Measurements from ENCODE around the gene SMIM35. TPM values are rescaled to one million over a fixed set of nuclear protein-coding genes. Genes with fewer than 3 reads are reported as not detected.
"Not testable (repeated sequence)": the region's sequence is repeated elsewhere in the genome, so short reads cannot be mapped to it uniquely, and the experiment has no call there.

Gene SMIM35
- polyA plus RNA-seq, 3 donors, result 0.01 TPM; not detected in 2

DNA sequence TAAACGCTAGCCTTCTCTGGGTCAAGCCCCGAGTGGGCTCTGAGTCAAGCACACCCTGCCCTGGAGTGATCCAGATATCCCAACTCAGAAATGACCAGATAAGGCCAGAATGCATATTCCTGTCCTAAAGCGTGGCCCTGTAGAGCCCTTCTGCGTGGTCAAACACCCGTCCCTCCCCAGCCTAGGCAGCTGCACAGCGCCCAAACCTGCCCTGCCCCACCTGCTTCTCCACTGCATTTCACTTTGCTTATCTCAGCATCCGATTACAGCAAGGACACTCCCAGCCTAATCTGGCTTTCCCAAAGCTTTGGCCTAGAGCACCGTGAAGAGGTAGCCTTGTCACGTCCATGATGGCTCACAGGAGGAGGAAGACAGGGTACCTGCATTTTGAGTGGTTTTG lies 21.8 kb downstream of the SMIM35 start:
- whole genome bisulfite sequencing, 3 donors, result 62 to 90% (median 84%) methylated on average over 9 of the region's 9 CpGs

GRCh38 chr11:118062631-118063030 lies 24.1 kb downstream of the SMIM35 start:
- H3K27ac ChIP-seq (ENCODE audit: low read depth, low read length), result not testable (repeated sequence)
- 90 to 95% (median 94%) methylated on average over 5 of the region's 5 CpGs for WGBS, 3 donors

More for the DNA sequence above, 21.8 kb downstream of the SMIM35 start:
- no peak overlapping the region for H3K27ac ChIP-seq (ENCODE audit: low read depth, low read length)

- H3K27ac ChIP-seq (ENCODE audit: low read depth, low read length), result not testable (repeated sequence)
- WGBS, 3 donors, result 94 to 97% (median 95%) methylated on average over 5 of the region's 5 CpGs
Observed at GRCh38 chr11:118062181-118062580, 24.6 kb downstream of the SMIM35 start.

GRCh38 chr11:118061586-118062125 lies 25.1 kb downstream of the SMIM35 start:
- no peak overlapping the region for H3K27ac ChIP-seq (ENCODE audit: low read depth, low read length)
- 87 to 90% (median 89%) methylated on average over 6 of the region's 6 CpGs for WGBS, 3 donors

- WGBS, 3 donors, result 47 to 73% (median 54%) methylated on average over 7 of the region's 7 CpGs
- H3K27ac ChIP-seq (ENCODE audit: low read depth, low read length), result no peak overlapping the region
Observed at GRCh38 chr11:118060869-118061268, 25.9 kb downstream of the SMIM35 start.

DNA sequence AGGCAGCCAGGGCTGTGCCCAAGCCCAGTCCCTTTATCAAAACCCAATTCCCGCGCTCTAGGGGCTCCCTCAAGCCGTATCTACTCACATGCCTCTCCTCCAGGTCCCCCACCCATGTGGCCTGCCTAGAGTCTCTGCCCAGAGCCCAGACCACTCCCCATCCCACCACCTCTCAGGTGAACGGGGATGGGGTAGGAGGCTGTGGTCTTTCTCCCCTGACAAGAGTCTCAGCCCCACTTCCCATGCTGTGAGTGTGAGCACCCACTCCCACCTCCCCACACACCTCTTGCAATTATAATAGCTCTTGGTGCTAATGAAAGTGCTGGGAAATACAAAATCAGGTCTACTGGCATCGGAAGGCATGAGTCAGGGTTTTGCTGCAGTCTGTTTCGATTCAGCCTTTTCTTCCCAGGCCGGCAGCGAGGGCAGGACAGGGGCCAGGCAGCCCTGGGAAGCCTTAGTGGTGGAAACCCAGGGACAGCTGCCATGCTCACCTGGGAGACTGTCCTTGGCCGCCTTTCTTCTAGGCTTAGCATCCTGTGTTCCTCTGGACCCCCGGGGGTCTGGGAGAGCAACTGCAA lies 26.6 kb downstream of the SMIM35 start:
- H3K27ac ChIP-seq (ENCODE audit: low read depth, low read length), result no peak overlapping the region
- 75 to 86% (median 85%) methylated on average over 9 to 10 of the region's 10 CpGs for WGBS, 3 donors

- 76 to 96% (median 88%) methylated on average over 11 of the region's 11 CpGs for WGBS, 3 donors
- no peak overlapping the region for H3K27ac ChIP-seq (ENCODE audit: low read depth, low read length)
Observed at GRCh38 chr11:118059246-118059940, 27.4 kb downstream of the SMIM35 start.

- WGBS, 3 donors, result 80 to 87% (median 80%) methylated on average over 20 of the region's 20 CpGs
- H3K27ac ChIP-seq (ENCODE audit: low read depth, low read length), result no peak overlapping the region
Observed at GRCh38 chr11:118058311-118059245, 28.2 kb downstream of the SMIM35 start.

DNA sequence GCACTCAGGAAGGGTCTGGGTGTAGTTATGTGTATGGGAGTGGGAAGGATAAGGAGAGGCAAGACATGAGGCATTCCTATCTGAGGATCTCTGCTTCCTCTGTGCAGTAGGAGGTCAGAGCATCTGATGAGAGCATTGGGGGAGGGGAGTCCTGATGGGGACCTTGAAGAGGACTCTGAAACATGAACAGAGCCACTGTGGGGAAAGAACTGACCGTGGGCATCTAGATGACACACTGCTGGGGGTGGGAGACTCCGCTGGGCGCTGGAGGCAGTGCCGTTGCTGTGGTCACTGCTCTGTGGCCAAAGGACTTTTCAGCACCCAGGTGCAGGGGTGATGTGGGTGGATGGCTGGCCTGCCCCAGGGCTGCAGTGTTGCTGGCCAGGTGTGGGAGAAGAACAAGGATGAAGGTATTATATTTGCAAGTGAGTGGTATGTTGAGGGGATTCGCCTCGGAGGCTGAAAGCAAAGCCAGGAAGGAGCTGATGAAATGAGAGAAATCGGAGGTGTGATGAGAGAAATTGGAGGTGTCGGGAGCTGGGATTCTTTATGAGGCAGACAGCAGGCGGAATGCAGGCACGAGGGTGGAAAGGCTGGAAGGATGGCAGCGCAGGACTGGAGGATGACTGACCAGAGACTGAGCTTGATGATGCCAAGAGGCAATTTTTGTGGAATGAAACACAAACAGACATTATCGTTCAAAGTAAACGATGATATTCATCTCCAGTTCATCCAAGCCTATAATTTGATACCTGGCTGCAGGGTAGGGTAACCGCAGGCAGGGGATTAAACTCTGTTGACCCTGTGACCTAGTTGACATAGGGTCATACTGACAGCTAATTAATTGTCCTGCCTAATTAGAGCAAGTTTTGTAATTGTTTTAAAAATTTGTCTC lies 29.3 kb downstream of the SMIM35 start:
- 78 to 83% (median 83%) methylated on average over 14 of the region's 14 CpGs for WGBS, 3 donors
- no peak overlapping the region for H3K27ac ChIP-seq (ENCODE audit: low read depth, low read length)

DNA sequence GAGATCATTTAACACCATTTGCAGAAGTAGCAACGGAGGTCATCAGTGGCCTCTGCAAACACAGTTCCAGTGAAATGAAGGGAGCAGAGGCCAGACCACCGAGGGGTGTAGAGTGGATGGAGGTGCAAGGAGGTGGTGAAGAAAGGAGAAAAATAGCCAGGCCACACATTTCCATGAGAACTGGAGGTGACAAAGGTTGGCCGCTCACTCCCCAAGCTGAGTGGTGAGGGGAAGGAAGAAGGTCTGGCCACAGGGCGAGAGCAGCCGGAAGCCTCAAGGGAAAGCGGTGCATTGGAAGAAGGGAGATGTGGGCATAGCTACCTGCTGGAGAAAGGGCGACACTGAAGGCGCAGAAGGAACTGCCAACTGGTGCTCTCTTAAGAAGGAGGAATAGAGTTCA lies 30.0 kb downstream of the SMIM35 start:
- no peak overlapping the region for H3K27ac ChIP-seq (ENCODE audit: low read depth, low read length)
- 61 to 84% (median 80%) methylated on average over 8 of the region's 8 CpGs for WGBS, 3 donors

DNA sequence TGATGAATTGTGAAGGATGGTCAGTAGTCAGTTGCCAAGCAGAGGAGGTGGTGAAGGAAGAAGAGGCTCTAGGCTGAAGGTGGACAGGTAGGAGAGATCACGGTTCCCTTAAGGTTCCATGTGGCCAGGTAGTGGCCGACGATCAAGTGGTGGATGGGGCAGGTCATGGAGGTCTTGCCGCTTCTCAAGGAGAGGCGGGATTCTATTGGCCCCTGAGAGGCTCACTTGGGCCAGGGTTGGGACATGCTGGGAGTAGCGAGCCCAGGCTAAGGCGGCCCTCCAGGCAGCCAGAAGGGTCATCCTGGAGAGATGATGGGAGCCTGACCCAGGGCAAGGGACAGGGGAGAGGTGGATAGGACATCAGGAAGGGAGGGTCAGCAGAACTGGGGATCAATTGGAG lies 30.8 kb downstream of the SMIM35 start:
- 94 to 99% (median 98%) methylated on average over 7 of the region's 7 CpGs for WGBS, 3 donors

GRCh38 chr11:118054712-118055640 lies 31.8 kb downstream of the SMIM35 start:
- no peak overlapping the region for H3K27ac ChIP-seq (ENCODE audit: low read depth, low read length)
- WGBS, 3 donors, result 76 to 89% (median 81%) methylated on average over 12 of the region's 12 CpGs

More for the DNA sequence above, 30.8 kb downstream of the SMIM35 start:
- H3K27ac ChIP-seq (ENCODE audit: low read depth, low read length), result no peak overlapping the region

DNA sequence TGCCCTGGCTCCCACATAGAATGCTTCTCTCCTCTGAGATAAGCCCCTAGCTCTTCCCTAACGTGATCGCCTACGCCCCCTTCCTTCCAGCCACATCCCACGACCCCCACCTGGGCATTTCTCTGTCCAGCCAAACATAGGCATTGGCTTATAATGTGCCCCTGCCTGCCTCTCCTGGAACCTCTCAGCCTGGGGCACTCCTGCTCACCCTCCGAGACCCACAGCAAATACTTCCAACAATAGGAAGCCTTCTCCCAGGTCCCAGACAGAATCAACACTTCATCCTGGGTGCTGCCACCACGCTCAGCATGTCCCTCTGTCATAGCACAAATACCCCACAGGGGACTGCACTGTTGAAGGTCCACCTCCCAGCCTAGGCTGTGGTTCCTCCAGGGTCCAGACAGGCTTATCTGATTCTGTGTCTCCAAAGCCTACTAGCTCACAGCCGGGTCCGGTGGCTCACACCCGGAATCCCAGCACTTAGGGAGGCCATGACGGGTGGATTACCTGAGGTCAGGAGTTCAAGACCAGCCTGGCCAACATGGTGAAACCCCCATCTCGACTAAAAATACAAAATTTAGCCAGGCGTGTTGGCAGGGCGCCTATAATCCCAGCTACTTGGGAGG lies 34.1 kb downstream of the SMIM35 start:
- 80 to 82% (median 81%) methylated on average over 13 of the region's 13 CpGs for WGBS, 3 donors

DNA sequence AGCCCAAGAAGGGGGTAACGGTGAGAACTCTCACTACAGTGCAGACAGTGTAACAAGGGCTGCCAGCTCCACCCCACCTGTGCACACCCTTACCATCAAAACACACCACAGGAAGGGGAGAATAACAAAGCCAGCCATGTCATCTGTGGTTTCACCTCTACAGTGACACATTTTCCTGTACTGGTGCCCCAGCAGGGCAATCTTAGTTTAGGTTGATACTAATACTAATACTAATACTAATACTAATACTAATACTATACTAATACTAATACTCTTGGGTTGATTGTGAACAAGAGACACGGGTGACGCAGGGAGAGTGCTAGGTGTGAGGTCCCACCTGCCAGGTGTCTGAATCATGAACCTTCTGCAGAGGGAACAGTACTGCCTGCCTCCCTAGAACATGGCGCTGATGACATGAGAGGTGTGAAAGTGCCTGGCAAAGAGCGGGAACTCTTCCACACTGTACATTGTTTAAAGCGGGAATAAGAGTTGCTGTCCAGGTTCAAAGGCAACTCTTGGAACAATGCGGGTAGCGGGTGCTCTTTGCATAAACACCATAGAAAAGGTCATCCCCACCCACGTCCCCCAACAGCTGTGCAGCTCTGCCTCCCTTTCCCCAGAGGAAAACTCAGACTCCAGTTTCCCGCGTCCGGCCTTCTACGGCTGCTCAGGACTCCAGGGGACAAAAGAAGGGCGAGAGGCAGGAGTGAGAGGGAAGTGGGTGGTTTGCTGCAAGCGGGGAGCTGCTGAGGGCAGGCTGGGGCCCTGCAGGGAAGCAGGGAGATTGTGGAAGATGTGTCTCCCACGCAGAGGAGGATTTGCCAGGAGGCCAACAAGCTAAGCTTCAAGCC lies 34.9 kb downstream of the SMIM35 start:
- WGBS, 3 donors, result 76 to 89% (median 79%) methylated on average over 16 of the region's 16 CpGs
- no peak overlapping the region for H3K27ac ChIP-seq (ENCODE audit: low read depth, low read length)

More for the DNA sequence above, 34.1 kb downstream of the SMIM35 start:
- H3K27ac ChIP-seq (ENCODE audit: low read depth, low read length), result no peak overlapping the region

- H3K27ac ChIP-seq (ENCODE audit: low read depth, low read length), result no peak overlapping the region
- WGBS, 3 donors, result 73 to 83% (median 79%) methylated on average over 7 of the region's 7 CpGs
Observed at GRCh38 chr11:118051136-118051610, 35.6 kb downstream of the SMIM35 start.
